GM12878 (cell line): Measurements from ENCODE around the gene ATXN2. TPM values are rescaled to one million over a fixed set of nuclear protein-coding genes. Genes with fewer than 3 reads are reported as not detected.

Experiments used
- ATAC-seq: fragments of 200-7000 bp; cut with Tn5 transposase; 3 replicates; pipeline ENCODE4 v1.9.1; 2020; ENCODE audit warnings: mild to moderate bottlenecking, moderate library complexity
- BruUV-seq: library from RNA; stranded (reverse); fragments of 400-500 nt; replicated peaks from 2 replicates; lab custom pipeline; 2021; lab: Mats Ljungman, UMichigan
- CTCF ChIA-PET: fragments of 300-600 bp; sonication (Branson Sonifier 250); formaldehyde crosslinking; extraction: SDS; loops from one replicate; lab custom pipeline; 2021; ENCODE audit warnings: inconsistent platforms; lab: Yijun Ruan, JAX
- POLR2A ChIA-PET: fragments of 350-600 bp; formaldehyde crosslinking; extraction: SDS; loops from one replicate; lab custom pipeline; 2021; ENCODE audit warnings: inconsistent platforms; lab: Charles Lee
- RAD21 ChIA-PET: fragments of 300-600 bp; sonication (Branson Sonifier 250); formaldehyde crosslinking; loops from one replicate; lab custom pipeline; 2023; ENCODE audit warnings: antibody characterized with exemption; ENCODE audit not compliant: unreplicated experiment; lab: Charles Lee
- SMC1A ChIA-PET: fragments of 300-600 bp; sonication (Branson Sonifier 250); formaldehyde crosslinking; loops from one replicate; lab custom pipeline; 2023; ENCODE audit not compliant: unreplicated experiment, uncharacterized antibody; lab: Charles Lee
- DNase-seq: peaks from one replicate; pipeline ENCODE4 v3.0.0-alpha.2; 2011; ENCODE audit warnings: low read depth, low spot score
- FAIRE-seq: peaks from 3 replicates; lab custom pipeline; 2011; peaks lifted over from hg19 to GRCh38; lab: Jason Lieb, UNC
- H2AFZ ChIP-seq: 2 replicates; pipeline ENCODE4 v1.6.0; 2011; ENCODE audit warnings: low read depth, low read length, control low read depth; ENCODE audit not compliant: control insufficient read depth
- H3K27ac ChIP-seq: 2 replicates; pipeline ENCODE4 v1.5.1; 2011; ENCODE audit warnings: control low read depth; ENCODE audit not compliant: control insufficient read depth, insufficient read depth
- H3K27me3 ChIP-seq, 2 experiments: replicated peaks in 1 of 2; 2 replicates each; pipeline versions ENCODE4 v1.6.0 to v1.6.1; 2011; ENCODE audit warnings: low read length in 1 of 2; ENCODE audit not compliant: control insufficient read depth in 2 of 2, insufficient read depth in 2 of 2
- H3K36me3 ChIP-seq, 2 experiments: 2 replicates each; pipeline ENCODE4 v1.5.1; 2011; ENCODE audit warnings: low read length in 1 of 2; ENCODE audit not compliant: control insufficient read depth in 2 of 2, insufficient read depth in 2 of 2
- H3K4me1 ChIP-seq: 2 replicates; pipeline ENCODE4 v1.6.1; 2011; ENCODE audit warnings: mild to moderate bottlenecking, low read length, moderate library complexity, mixed read lengths; ENCODE audit not compliant: control insufficient read depth, insufficient read depth
- H3K4me2 ChIP-seq: 2 replicates; pipeline ENCODE4 v1.6.0; 2011; ENCODE audit warnings: control low read depth; ENCODE audit not compliant: control insufficient read depth, insufficient read depth
- H3K4me3 ChIP-seq: fragments of 200-600 bp; sonication (generic); 2 replicates; pipeline ENCODE4 v1.5.1; 2016
- H3K79me2 ChIP-seq: 2 replicates; pipeline ENCODE4 v1.6.0; 2011; ENCODE audit warnings: low read length; ENCODE audit not compliant: control insufficient read depth, insufficient read depth
- H3K9ac ChIP-seq: 2 replicates; pipeline ENCODE4 v1.8.0; 2011; ENCODE audit warnings: low read length, control low read depth, mixed read lengths; ENCODE audit not compliant: control insufficient read depth, insufficient read depth
- H3K9me3 ChIP-seq: replicated peaks from 3 replicates; pipeline ENCODE4 v1.5.1; 2011; ENCODE audit warnings: mild to moderate bottlenecking, low read length; ENCODE audit not compliant: control insufficient read depth, insufficient read depth
- H4K20me1 ChIP-seq: 2 replicates; pipeline ENCODE4 v1.6.0; 2011; ENCODE audit not compliant: control insufficient read depth, insufficient read depth
- BACH1 ChIP-seq: fragments of 450-650 bp; IDR thresholded peaks from 2 replicates; pipeline ENCODE4 v1.6.1; 2017; ENCODE audit warnings: mild to moderate bottlenecking, borderline replicate concordance
- ESRRA ChIP-seq: IDR thresholded peaks from 2 replicates; pipeline ENCODE4 v1.6.1; 2012; ENCODE audit warnings: mild to moderate bottlenecking, low read length, improper control_type of control experiment
- IRF4 ChIP-seq: IDR thresholded peaks from 2 replicates; pipeline ENCODE4 v1.6.1; 2011; ENCODE audit warnings: low read depth, low read length
- NFYA ChIP-seq: IDR thresholded peaks from 2 replicates; pipeline ENCODE4 v1.6.1; 2011; ENCODE audit warnings: low read depth, mild to moderate bottlenecking, low read length, improper control_type of control experiment, borderline replicate concordance
- PKNOX1 ChIP-seq: fragments of 450-650 bp; IDR thresholded peaks from 2 replicates; pipeline ENCODE4 v1.6.1; 2016; ENCODE audit warnings: mild to moderate bottlenecking
- PML ChIP-seq: IDR thresholded peaks from 2 replicates; pipeline ENCODE4 v1.6.1; 2012; ENCODE audit warnings: low read length, inconsistent platforms
- POLR2A ChIP-seq: IDR thresholded peaks from 2 replicates; pipeline ENCODE4 v1.6.1; 2011; ENCODE audit warnings: low read depth, mild to moderate bottlenecking, low read length
- SIN3A ChIP-seq: IDR thresholded peaks from 2 replicates; pipeline ENCODE4 v1.6.1; 2012; ENCODE audit warnings: low read depth, low read length, improper control_type of control experiment
- SMAD1 ChIP-seq: fragments of 450-650 bp; IDR thresholded peaks from 2 replicates; pipeline ENCODE4 v1.6.1; 2018; ENCODE audit warnings: mild to moderate bottlenecking, low read depth; ENCODE audit not compliant: partially characterized antibody
- SREBF1 ChIP-seq: IDR thresholded peaks from 2 replicates; pipeline ENCODE4 v1.6.1; 2012; ENCODE audit warnings: mild to moderate bottlenecking, low read length
- ZNF592 ChIP-seq: fragments of 450-650 bp; IDR thresholded peaks from 2 replicates; pipeline ENCODE4 v1.6.1; 2017; ENCODE audit warnings: mild to moderate bottlenecking, moderate library complexity
- WGBS: methylation state at CpG from one replicate; pipeline ENCODE4 v1.1.6; 2016; ENCODE audit warnings: low lambda C conversion rate; ENCODE audit not compliant: insufficient replicate concordance, insufficient coverage; ENCODE audit errors: missing lambda C conversion rate; 5-methylcytosine and 5-hydroxymethylcytosine counted together
- in situ Hi-C: fragments of 300-500 bp; cut with MboI; formaldehyde crosslinking; loops from 9 replicates; pipeline ENCODE4 v1.14.3; 2018; ENCODE audit warnings: mixed read lengths
- intact Hi-C: fragments of 100-400 bp; cut with micrococcal nuclease; formaldehyde crosslinking; loops from one replicate; pipeline ENCODE4 v1.14.2; 2022; ENCODE audit not compliant: unreplicated experiment
- polyA plus RNA-seq, 11 experiments: library from polyadenylated mRNA; depleted of rRNA in 4 of 11; unstranded in 6 of 11; stranded (reverse) in 5 of 11; fragments of >200 nt; fragmentation: Nextera tagmentation in 4 of 11; fragmentation: Illumina TruSeq in 1 of 11; extraction: Ambion mirVana in 4 of 11; extraction: Trizol in 1 of 11; gene quantifications; 1 replicate in 1 of 11; 2 replicates in 10 of 11; pipeline versions ENCODE4 v1.2.1 to v1.2.3, GENCODE V29; 2011 to 2016; ENCODE audit warnings: inconsistent platforms in 2 of 11, missing spikeins in 2 of 11, low read depth in 1 of 11
- total RNA-seq, 4 experiments: library from RNA; depleted of rRNA in 3 of 4; stranded (reverse); fragments of >200 nt in 3 of 4; fragmentation: Illumina TruSeq in 1 of 4; extraction: Trizol in 1 of 4; gene quantifications; 2 replicates each; pipeline versions ENCODE4 v1.2.1 to v1.2.3, GENCODE V29; 2013 to 2021

The ATXN2 gene
- total and polyA plus RNA-seq, 10 of the 15 experiments (the other 5 are each of a cell fraction or from before 2014, with no cell fraction given), result 8.8 to 31.5 (median 19.0) TPM

DNA sequence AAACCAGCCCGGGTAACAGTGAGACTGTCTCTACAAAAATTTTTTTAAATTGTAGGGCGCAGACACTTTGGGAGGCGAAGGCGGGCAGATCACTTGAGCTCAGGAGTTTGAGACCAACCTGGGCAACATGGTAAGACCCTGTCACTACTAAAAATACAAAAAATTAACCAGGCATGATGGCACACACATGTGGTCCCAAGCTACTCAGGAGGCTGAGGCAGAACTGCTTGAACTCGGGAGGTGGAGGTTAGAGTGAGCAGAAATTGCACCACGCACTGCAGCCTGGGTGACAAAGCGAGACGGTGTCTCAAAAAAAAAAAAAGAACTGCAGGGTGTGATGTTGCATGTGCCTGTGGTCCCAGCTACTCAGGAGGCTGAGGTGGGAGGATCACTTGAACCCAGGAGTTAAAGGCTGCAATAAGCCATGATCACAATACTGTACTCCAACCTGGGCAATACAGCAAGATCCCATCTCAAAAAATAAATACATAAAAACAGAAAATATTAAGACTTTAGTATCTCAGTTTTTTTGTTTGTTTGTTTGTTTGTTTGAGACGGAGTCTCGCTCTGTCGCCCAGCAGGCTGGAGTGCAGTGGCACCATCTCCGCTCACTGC lies 16.9 kb downstream of the ATXN2 start:
- intact Hi-C loops (no loop called here), in situ Hi-C loops (no loop called here)
- TF ChIP-seq SMAD1, result no peak
- TF ChIP-seq ZNF592, result no peak
- TF ChIP-seq NFYA, result no peak
- TF ChIP-seq POLR2A, result no peak
- TF ChIP-seq SREBF1, result no peak
- no peak for TF ChIP-seq PKNOX1
- TF ChIP-seq ESRRA, result no peak
- no peak for TF ChIP-seq IRF4
- TF ChIP-seq PML, result no peak
- no peak for TF ChIP-seq BACH1
- TF ChIP-seq SIN3A, result no peak
- TF ChIP-seq, all 136 proteins: peak for 0
- FAIRE-seq (no peak), DNase-seq (no peak), ATAC-seq (no peak)
- BruUV-seq, result no TSS peak
- H2AFZ ChIP-seq, result no peak overlapping the region
- SMC1A ChIA-PET, result no interaction called here
- RAD21 ChIA-PET, result no interaction called here
- WGBS, result 98% methylated on average over 12 of the region's 12 CpGs
- H3K27me3 ChIP-seq, result no peaks in the 10 kb centered on the region
- CTCF ChIA-PET, result no interaction called here
- no peaks in the 10 kb centered on the region; the same call in 1 of the 2 replicates for H4K20me1 ChIP-seq
- POLR2A ChIA-PET, result no interaction called here
- peaks cover 1 to 6% of the 10 kb centered on the region in 2 experiments; a peak in 3 of 4 replicates for H3K36me3 ChIP-seq
- no peak overlapping the region for H3K27ac ChIP-seq
- H3K9ac ChIP-seq, result no peak overlapping the region
- H3K4me1 ChIP-seq, result peaks cover 6% of the 10 kb centered on the region
- peaks cover 54% of the 10 kb centered on the region for H3K79me2 ChIP-seq
- H3K4me2 ChIP-seq, result no peak overlapping the region
- H3K9me3 ChIP-seq, result no peaks in the 10 kb centered on the region
- H3K4me3 ChIP-seq, result no peak overlapping the region
